PC-9 (cell line): ENCODE measurements around the gene BNIP2. TPM values are rescaled to one million over a fixed set of nuclear protein-coding genes. Genes with fewer than 3 reads are reported as not detected.

ENCODE experiments used
- BruUV-seq: library from RNA; stranded (reverse); fragments of 400-500 nt; replicated peaks from 2 replicates; lab custom pipeline; 2021; lab: Mats Ljungman, UMichigan
- CTCF ChIA-PET: fragments of 300-600 bp; sonication (Branson Sonifier 250); formaldehyde crosslinking; loops from one replicate; lab custom pipeline; 2022; ENCODE audit warnings: antibody characterized with exemption; lab: Charles Lee
- POLR2A ChIA-PET: fragments of 300-600 bp; sonication (Branson Sonifier 250); formaldehyde crosslinking; loops from one replicate; lab custom pipeline; 2022; ENCODE audit warnings: antibody characterized with exemption; ENCODE audit not compliant: unreplicated experiment; lab: Charles Lee
- DNase-seq, 2 experiments: peaks; one replicate each; pipeline versions ENCODE4 v3.0.0 to v3.0.0-alpha.2; 2015 to 2022; ENCODE audit warnings: mixed read lengths in 1 of 2
- H2AFZ ChIP-seq: fragments of 200-600 bp; sonication (generic); 2 replicates; pipeline ENCODE4 v1.8.1; 2017; ENCODE audit warnings: antibody characterized with exemption
- H3F3A ChIP-seq: fragments of 200-600 bp; sonication (generic); 2 replicates; pipeline ENCODE4 v1.8.1; 2017; ENCODE audit warnings: antibody characterized with exemption, mild to moderate bottlenecking, low read depth; ENCODE audit not compliant: insufficient read depth
- H3K27ac ChIP-seq: fragments of 200-600 bp; sonication (generic); 2 replicates; pipeline ENCODE4 v1.6.1; 2016; ENCODE audit warnings: mixed run types
- H3K27me3 ChIP-seq: fragments of 200-600 bp; sonication (generic); 2 replicates; pipeline ENCODE4 v1.6.1; 2016; ENCODE audit warnings: low read depth, mixed run types; ENCODE audit not compliant: insufficient read depth
- H3K36me3 ChIP-seq: fragments of 200-600 bp; sonication (generic); 2 replicates; pipeline ENCODE4 v1.6.1; 2016; ENCODE audit warnings: low read depth, mixed run types
- H3K4me1 ChIP-seq: fragments of 200-600 bp; sonication (generic); replicated peaks from 2 replicates; pipeline ENCODE4 v1.6.1; 2016; ENCODE audit warnings: mixed run types; ENCODE audit not compliant: insufficient read depth
- H3K4me2 ChIP-seq: fragments of 200-600 bp; sonication (generic); 2 replicates; pipeline ENCODE4 v1.6.1; 2017; ENCODE audit warnings: mixed run types
- H3K4me3 ChIP-seq: fragments of 200-600 bp; sonication (generic); 2 replicates; pipeline ENCODE4 v1.6.1; 2016; ENCODE audit warnings: mixed run types
- H3K79me2 ChIP-seq: fragments of 200-600 bp; sonication (generic); 2 replicates; pipeline ENCODE4 v1.6.1; 2017; ENCODE audit warnings: low read depth, mixed run types
- H3K9me2 ChIP-seq: fragments of 200-600 bp; sonication (generic); 2 replicates; pipeline ENCODE4 v1.8.1; 2017; ENCODE audit warnings: mild to moderate bottlenecking; ENCODE audit not compliant: insufficient read depth
- H3K9me3 ChIP-seq: fragments of 200-600 bp; sonication (generic); 2 replicates; pipeline ENCODE4 v1.8.1; 2016; ENCODE audit warnings: low read depth; ENCODE audit not compliant: insufficient read depth
- H4K20me1 ChIP-seq: fragments of 200-600 bp; sonication (generic); 2 replicates; pipeline ENCODE4 v1.8.1; 2017; ENCODE audit not compliant: insufficient read depth
- CTCF ChIP-seq: fragments of 200-600 bp; sonication (generic); conservative IDR thresholded peaks from 2 replicates; pipeline ENCODE4 v1.6.1; 2017; ENCODE audit warnings: mixed run types, antibody characterized with exemption, mild to moderate bottlenecking, moderate library complexity
- EZH2 ChIP-seq: fragments of 200-600 bp; sonication (generic); IDR thresholded peaks from 2 replicates; pipeline ENCODE4 v1.8.0; 2017; ENCODE audit warnings: antibody characterized with exemption, low read depth
- intact Hi-C: fragments of 100-400 bp; cut with micrococcal nuclease; formaldehyde crosslinking; loops from one replicate; pipeline ENCODE4 v1.10.0; 2022; ENCODE audit not compliant: unreplicated experiment
- total RNA-seq: library from RNA; stranded (reverse); gene quantifications from 2 replicates; pipeline ENCODE4 v1.2.3, GENCODE V29; 2021

Gene BNIP2
- total RNA-seq, 1 experiment from 2014 or later: 64.3 TPM

GRCh38 chr15:59722037-59722436 lies 32.9 kb upstream of the BNIP2 start:
- no peak overlapping the region for H3K27ac ChIP-seq
- no peaks in the 10 kb centered on the region for H3K79me2 ChIP-seq
- intact Hi-C loops: loop anchor here (10.0 kb wide), 3 partner anchors 193 to 803 kb away; partner anchors contain the start of gene FOXB1
- H3K9me2 ChIP-seq: no peaks in the 10 kb centered on the region
- no peaks in the 10 kb centered on the region for H3K27me3 ChIP-seq
- BruUV-seq: no TSS peak
- DNase-seq: no peak
- ChIA-PET CTCF (interaction anchor here (0.6 kb wide), 1 partner anchor 1283 kb away, joined by 3 read pairs; no protein-coding TSS in a partner anchor), POLR2A (no interaction called here)
- no peaks in the 10 kb centered on the region for H4K20me1 ChIP-seq
- no peaks in the 10 kb centered on the region for H3K36me3 ChIP-seq
- no peak overlapping the region for H3K4me2 ChIP-seq
- H3F3A ChIP-seq: no peaks in the 10 kb centered on the region
- no peak overlapping the region for H2AFZ ChIP-seq
- no peaks in the 10 kb centered on the region for H3K9me3 ChIP-seq
- no peaks in the 10 kb centered on the region for H3K4me1 ChIP-seq
- no peak overlapping the region for H3K4me3 ChIP-seq
- TF ChIP-seq EZH2 (no peak), CTCF (no peak)

- no peak overlapping the region for H3K27ac ChIP-seq
- TF ChIP-seq CTCF (no peak), EZH2 (no peak)
- H3K9me3 ChIP-seq: no peaks in the 10 kb centered on the region
- no peak overlapping the region for H3K4me2 ChIP-seq
- intact Hi-C loops: loop anchor here (10.0 kb wide), 3 partner anchors 193 to 803 kb away; partner anchors contain the start of gene FOXB1
- no peak overlapping the region for H3K4me3 ChIP-seq
- no peaks in the 10 kb centered on the region for H3K4me1 ChIP-seq
- H3F3A ChIP-seq: no peaks in the 10 kb centered on the region
- no peaks in the 10 kb centered on the region for H3K79me2 ChIP-seq
- H4K20me1 ChIP-seq: no peaks in the 10 kb centered on the region
- no TSS peak for BruUV-seq
- CTCF ChIA-PET: no interaction called here
- no peaks in the 10 kb centered on the region for H3K9me2 ChIP-seq
- no peak overlapping the region for H2AFZ ChIP-seq
- DNase-seq: no peak
- H3K36me3 ChIP-seq: no peaks in the 10 kb centered on the region
- H3K27me3 ChIP-seq: no peaks in the 10 kb centered on the region
- POLR2A ChIA-PET: no interaction called here
Measured at GRCh38 chr15:59721411-59721810, 32.3 kb upstream of the BNIP2 start.

GRCh38 chr15:59713177-59713576 lies 24.1 kb upstream of the BNIP2 start:
- Histone ChIP-seq H3K36me3 (no peaks in the 10 kb centered on the region), H3K4me2 (no peak overlapping the region), H3K4me1 (no peaks in the 10 kb centered on the region), H4K20me1 (no peaks in the 10 kb centered on the region), H2AFZ (no peak overlapping the region), H3K9me2 (no peaks in the 10 kb centered on the region), H3K79me2 (no peaks in the 10 kb centered on the region), H3F3A (no peaks in the 10 kb centered on the region), H3K27me3 (no peaks in the 10 kb centered on the region), H3K9me3 (no peaks in the 10 kb centered on the region), H3K4me3 (no peak overlapping the region), H3K27ac (no peak overlapping the region)
- no peak for DNase-seq
- intact Hi-C loops: no loop called here
- ChIA-PET POLR2A (interaction anchor here (0.6 kb wide), 1 partner anchor 18 kb away, joined by 7 read pairs; no protein-coding TSS in a partner anchor), CTCF (no interaction called here)
- no TSS peak for BruUV-seq
- no peak for TF ChIP-seq EZH2
- TF ChIP-seq CTCF: no peak
